Measurements from ENCODE around the gene FZD2.

FZD2 gene

DNA sequence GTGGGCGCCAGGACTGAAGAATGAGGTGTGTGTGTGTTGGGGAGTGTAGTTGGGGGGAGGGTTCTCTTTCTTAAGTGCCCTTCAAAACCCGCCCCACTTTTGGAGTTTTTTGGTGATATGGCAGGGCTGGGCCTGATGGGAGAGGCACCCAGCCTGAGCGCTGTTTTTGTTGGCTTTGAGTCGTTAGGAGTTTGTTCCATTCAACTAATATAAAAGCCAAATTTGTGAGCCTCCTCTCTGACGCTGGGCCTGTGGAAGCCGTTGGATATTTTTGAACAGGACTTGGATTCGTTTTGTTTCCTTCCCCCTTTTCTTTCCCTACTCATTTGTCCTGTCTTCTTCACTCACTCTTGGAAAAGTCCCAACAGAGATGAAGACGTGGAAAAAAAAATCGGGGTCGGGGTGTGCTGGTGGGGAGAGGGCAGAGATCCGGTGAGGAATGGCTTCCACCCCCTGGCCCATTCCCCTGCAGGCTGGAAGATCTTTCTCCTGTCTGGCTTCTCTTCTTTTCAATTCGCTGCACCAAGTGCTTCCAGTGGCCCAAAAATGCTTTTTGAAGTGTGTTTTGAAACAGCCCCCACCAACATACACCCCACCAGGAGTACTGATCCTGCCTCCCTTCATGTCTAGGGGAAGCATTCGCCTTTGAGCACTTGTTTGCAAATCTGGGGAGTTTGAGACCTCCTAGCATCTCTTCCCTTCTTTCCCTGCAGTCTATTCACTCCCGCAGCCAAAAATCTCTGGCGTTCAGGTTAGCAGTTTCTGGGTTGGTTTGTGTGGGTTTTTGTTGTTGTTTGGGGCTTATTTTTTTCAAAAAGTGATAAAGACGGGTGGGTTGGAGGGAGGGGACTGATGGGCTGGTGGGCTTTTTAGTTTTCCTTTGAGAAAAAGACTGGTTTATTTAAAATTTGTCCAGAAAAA is 2.6 kb downstream of the FZD2 start:
- H3K4me3 ChIP-seq (ENCODE audit: insufficient read depth in 1 of 2, low read depth in 1 of 2, low read length in 2 of 2) = peak overlapping the region; percentile 58 to 88
- peak overlapping the region in 1 of 2 experiments; percentile 34 for H2BK12ac ChIP-seq (ENCODE audit: low read length in 2 of 2)
- H3K27me3 ChIP-seq (ENCODE audit: control insufficient read depth in 1 of 2, insufficient read depth in 1 of 2, low read length in 2 of 2) = no peaks in the 10 kb centered on the region
- H3K23ac ChIP-seq (ENCODE audit: low read length in 2 of 2) = peak overlapping the region in 1 of 2 experiments; percentile 9
- H2AK5ac ChIP-seq (ENCODE audit: low read length, severe bottlenecking) = peak overlapping the region; percentile 72
- DNase-seq = no peak
- H3K9ac ChIP-seq (ENCODE audit: low read length) = peak overlapping the region; percentile 76
- no peak overlapping the region for H4K91ac ChIP-seq (ENCODE audit: low read length)
- H3K14ac ChIP-seq (ENCODE audit: low read length in 2 of 2) = no peak overlapping the region
- H3K18ac ChIP-seq (ENCODE audit: low read depth in 1 of 2, low read length in 2 of 2) = peak overlapping the region; percentile 28 to 48
- no peak overlapping the region for H3K4ac ChIP-seq (ENCODE audit: low read depth in 1 of 2, low read length in 2 of 2)
- H4K8ac ChIP-seq (ENCODE audit: low read length) = peak overlapping the region; percentile 59
- 28% methylated on average over 14 of the region's 16 CpGs for WGBS
- peak overlapping the region; percentile 84 for H3K27ac ChIP-seq (ENCODE audit: low read length, poor library complexity, severe bottlenecking)
- peaks cover 10% of the 10 kb centered on the region for H3K4me1 ChIP-seq (ENCODE audit: control insufficient read depth, insufficient read depth, low read depth, low read length)
- H3K79me1 ChIP-seq (replicated peaks; ENCODE audit: low read length, poor library complexity, severe bottlenecking) = peaks cover 2% of the 10 kb centered on the region
- peak overlapping the region; percentile 21 for H2BK15ac ChIP-seq (ENCODE audit: low read depth, poor library complexity, severe bottlenecking)
- H3K4me2 ChIP-seq (ENCODE audit: low read length, poor library complexity, severe bottlenecking) = peak overlapping the region; percentile 70
- H2AFZ ChIP-seq (ENCODE audit: low read depth, low read length) = no peak overlapping the region
- H3K36me3 ChIP-seq (ENCODE audit: control insufficient read depth in 1 of 2, insufficient read depth in 2 of 2, low read depth in 1 of 2, low read length in 2 of 2) = peaks cover 4 to 9% of the 10 kb centered on the region in 2 experiments
- H2BK5ac ChIP-seq (ENCODE audit: low read depth, low read length, poor library complexity, severe bottlenecking) = peak overlapping the region; percentile 92
- no peaks in the 10 kb centered on the region for H3K9me3 ChIP-seq (ENCODE audit: control insufficient read depth, low read length)
- H2BK120ac ChIP-seq (ENCODE audit: low read depth, low read length) = no peak overlapping the region

DNA sequence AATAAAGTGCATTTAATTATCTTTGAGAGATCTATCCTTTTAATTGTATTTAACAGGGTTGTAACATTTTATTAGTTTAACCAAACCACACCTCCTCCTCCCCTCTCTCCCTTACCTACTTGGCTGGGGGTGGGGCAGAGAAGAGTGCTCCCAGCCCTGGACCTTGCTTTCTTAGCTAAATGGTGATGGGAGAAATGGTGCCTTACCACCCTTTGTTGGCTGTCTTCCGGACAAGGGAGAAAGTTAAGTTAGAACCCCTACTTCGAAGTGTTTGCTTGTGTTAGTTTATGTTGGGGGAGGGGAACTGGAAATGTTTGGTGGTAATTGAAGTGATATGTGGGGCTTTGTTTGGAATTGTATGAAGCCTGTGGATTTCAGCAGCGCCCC is 3.9 kb downstream of the FZD2 start:
- no peak overlapping the region for H3K23ac ChIP-seq (ENCODE audit: low read length in 2 of 2)
- DNase-seq = no peak
- H2AK5ac ChIP-seq (ENCODE audit: low read length, severe bottlenecking) = peak overlapping the region; percentile 74
- 10% methylated on average over 2 of the region's 3 CpGs for WGBS
- no peak overlapping the region for H3K18ac ChIP-seq (ENCODE audit: low read depth in 1 of 2, low read length in 2 of 2)
- H3K27me3 ChIP-seq (ENCODE audit: control insufficient read depth in 1 of 2, insufficient read depth in 1 of 2, low read length in 2 of 2) = no peaks in the 10 kb centered on the region
- peak overlapping the region in 1 of 2 experiments; percentile 49 for H3K4me3 ChIP-seq (ENCODE audit: insufficient read depth in 1 of 2, low read depth in 1 of 2, low read length in 2 of 2)
- H2BK120ac ChIP-seq (ENCODE audit: low read depth, low read length) = no peak overlapping the region
- H3K14ac ChIP-seq (ENCODE audit: low read length in 2 of 2) = no peak overlapping the region
- H3K4me1 ChIP-seq (ENCODE audit: control insufficient read depth, insufficient read depth, low read depth, low read length) = peaks cover 10% of the 10 kb centered on the region
- no peak overlapping the region for H2BK15ac ChIP-seq (ENCODE audit: low read depth, poor library complexity, severe bottlenecking)
- H4K91ac ChIP-seq (ENCODE audit: low read length) = no peak overlapping the region
- peaks cover 4 to 9% of the 10 kb centered on the region in 2 experiments for H3K36me3 ChIP-seq (ENCODE audit: control insufficient read depth in 1 of 2, insufficient read depth in 2 of 2, low read depth in 1 of 2, low read length in 2 of 2)
- H3K4ac ChIP-seq (ENCODE audit: low read depth in 1 of 2, low read length in 2 of 2) = no peak overlapping the region
- H3K27ac ChIP-seq (ENCODE audit: low read length, poor library complexity, severe bottlenecking) = peak overlapping the region; percentile 61
- peak overlapping the region; percentile 84 for H3K4me2 ChIP-seq (ENCODE audit: low read length, poor library complexity, severe bottlenecking)
- H3K79me1 ChIP-seq (replicated peaks; ENCODE audit: low read length, poor library complexity, severe bottlenecking) = peaks cover 9% of the 10 kb centered on the region
- H2AFZ ChIP-seq (ENCODE audit: low read depth, low read length) = no peak overlapping the region
- no peak overlapping the region for H2BK12ac ChIP-seq (ENCODE audit: low read length in 2 of 2)
- H3K9ac ChIP-seq (ENCODE audit: low read length) = no peak overlapping the region
- no peak overlapping the region for H4K8ac ChIP-seq (ENCODE audit: low read length)
- peaks cover 3% of the 10 kb centered on the region for H3K9me3 ChIP-seq (ENCODE audit: control insufficient read depth, low read length)
- no peak overlapping the region for H2BK5ac ChIP-seq (ENCODE audit: low read depth, low read length, poor library complexity, severe bottlenecking)

DNA sequence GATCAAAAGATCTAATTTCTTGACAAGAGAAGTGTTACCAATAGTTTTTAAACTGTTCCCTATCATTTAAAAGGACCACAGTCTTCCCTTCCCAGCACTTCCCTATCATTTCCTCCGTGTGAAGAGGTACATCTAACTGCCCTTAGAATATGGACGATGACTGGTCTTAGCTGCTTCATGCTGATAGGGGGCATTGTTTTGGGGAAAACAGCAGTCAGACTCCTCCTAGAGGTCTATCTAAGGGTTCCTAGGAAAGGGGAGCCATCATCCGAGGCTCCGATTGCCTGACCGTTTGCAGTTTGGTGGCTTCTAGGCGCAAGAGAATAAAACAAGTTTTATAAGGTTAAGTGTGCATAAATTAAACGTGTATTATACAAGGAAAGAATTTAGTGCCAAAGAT is 7.1 kb downstream of the FZD2 start:
- WGBS = 77% methylated on average over 5 of the region's 7 CpGs
- no peak overlapping the region for H3K4ac ChIP-seq (ENCODE audit: low read depth in 1 of 2, low read length in 2 of 2)
- no peak overlapping the region for H2AFZ ChIP-seq (ENCODE audit: low read depth, low read length)
- no peak overlapping the region for H2BK12ac ChIP-seq (ENCODE audit: low read length in 2 of 2)
- peaks cover 11% of the 10 kb centered on the region for H3K4me1 ChIP-seq (ENCODE audit: control insufficient read depth, insufficient read depth, low read depth, low read length)
- H4K91ac ChIP-seq (ENCODE audit: low read length) = no peak overlapping the region
- H3K36me3 ChIP-seq (ENCODE audit: control insufficient read depth in 1 of 2, insufficient read depth in 2 of 2, low read depth in 1 of 2, low read length in 2 of 2) = peaks cover 0 to 3% of the 10 kb centered on the region in 2 experiments
- no peak overlapping the region for H3K18ac ChIP-seq (ENCODE audit: low read depth in 1 of 2, low read length in 2 of 2)
- peaks cover 0 to 1% of the 10 kb centered on the region in 2 experiments for H3K27me3 ChIP-seq (ENCODE audit: control insufficient read depth in 1 of 2, insufficient read depth in 1 of 2, low read length in 2 of 2)
- no peak overlapping the region for H2BK15ac ChIP-seq (ENCODE audit: low read depth, poor library complexity, severe bottlenecking)
- H2AK5ac ChIP-seq (ENCODE audit: low read length, severe bottlenecking) = no peak overlapping the region
- no peak overlapping the region for H3K27ac ChIP-seq (ENCODE audit: low read length, poor library complexity, severe bottlenecking)
- no peak overlapping the region for H3K9ac ChIP-seq (ENCODE audit: low read length)
- H3K4me3 ChIP-seq (ENCODE audit: insufficient read depth in 1 of 2, low read depth in 1 of 2, low read length in 2 of 2) = no peak overlapping the region
- no peak overlapping the region for H2BK5ac ChIP-seq (ENCODE audit: low read depth, low read length, poor library complexity, severe bottlenecking)
- H3K4me2 ChIP-seq (ENCODE audit: low read length, poor library complexity, severe bottlenecking) = no peak overlapping the region
- H2BK120ac ChIP-seq (ENCODE audit: low read depth, low read length) = no peak overlapping the region
- no peak overlapping the region for H4K8ac ChIP-seq (ENCODE audit: low read length)
- H3K79me1 ChIP-seq (replicated peaks; ENCODE audit: low read length, poor library complexity, severe bottlenecking) = peaks cover 10% of the 10 kb centered on the region
- no peak overlapping the region for H3K23ac ChIP-seq (ENCODE audit: low read length in 2 of 2)
- no peak for DNase-seq
- H3K9me3 ChIP-seq (ENCODE audit: control insufficient read depth, low read length) = peaks cover 3% of the 10 kb centered on the region
- no peak overlapping the region for H3K14ac ChIP-seq (ENCODE audit: low read length in 2 of 2)

DNA sequence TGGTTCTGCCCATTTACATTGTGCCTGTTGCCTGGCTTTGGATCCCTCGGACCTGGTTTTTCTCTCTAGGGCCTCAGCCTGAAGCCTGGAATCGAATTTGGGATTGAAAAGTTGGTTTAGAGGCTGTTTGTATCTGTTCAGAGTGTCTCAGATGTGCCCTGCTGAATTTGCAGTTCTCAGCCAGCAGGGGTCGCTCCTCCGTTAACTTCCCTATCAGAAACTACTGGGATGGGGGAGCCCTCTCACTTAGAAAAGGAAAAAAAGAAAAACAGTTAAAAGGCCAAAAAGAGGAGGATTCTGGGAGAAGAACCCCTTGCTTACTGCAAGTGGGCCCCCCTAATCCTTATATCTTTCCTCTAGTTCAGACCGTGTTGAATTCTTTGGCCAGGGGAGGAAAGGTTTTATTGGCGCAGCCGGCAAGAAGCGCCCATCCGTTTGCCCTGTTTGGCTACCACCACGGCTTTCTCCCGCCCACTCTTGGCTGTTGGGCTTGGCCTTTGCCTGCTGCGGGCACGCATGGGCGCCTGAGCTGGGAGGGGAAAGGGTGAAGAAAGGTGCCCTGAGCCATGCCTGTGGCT is 8.7 kb downstream of the FZD2 start:
- H2BK15ac ChIP-seq (ENCODE audit: low read depth, poor library complexity, severe bottlenecking) = no peak overlapping the region
- H2AFZ ChIP-seq (ENCODE audit: low read depth, low read length) = no peak overlapping the region
- H3K27ac ChIP-seq (ENCODE audit: low read length, poor library complexity, severe bottlenecking) = no peak overlapping the region

More for the DNA sequence above, 8.7 kb downstream of the FZD2 start:
- no peak overlapping the region for H3K4ac ChIP-seq (ENCODE audit: low read depth in 1 of 2, low read length in 2 of 2)
- H3K27me3 ChIP-seq (ENCODE audit: control insufficient read depth in 1 of 2, insufficient read depth in 1 of 2, low read length in 2 of 2) = peaks cover 0 to 6% of the 10 kb centered on the region in 2 experiments
- no peak overlapping the region for H3K18ac ChIP-seq (ENCODE audit: low read depth in 1 of 2, low read length in 2 of 2)
- H2AK5ac ChIP-seq (ENCODE audit: low read length, severe bottlenecking) = no peak overlapping the region
- 90% methylated on average over 13 of the region's 14 CpGs for WGBS
- no peak overlapping the region for H2BK5ac ChIP-seq (ENCODE audit: low read depth, low read length, poor library complexity, severe bottlenecking)
- no peak overlapping the region for H3K4me3 ChIP-seq (ENCODE audit: insufficient read depth in 1 of 2, low read depth in 1 of 2, low read length in 2 of 2)
- H3K79me1 ChIP-seq (replicated peaks; ENCODE audit: low read length, poor library complexity, severe bottlenecking) = peaks cover 10% of the 10 kb centered on the region
- no peak overlapping the region for H3K9ac ChIP-seq (ENCODE audit: low read length)
- H2BK12ac ChIP-seq (ENCODE audit: low read length in 2 of 2) = peak overlapping the region in 1 of 2 experiments; percentile 35
- peaks cover 11% of the 10 kb centered on the region for H3K4me1 ChIP-seq (ENCODE audit: control insufficient read depth, insufficient read depth, low read depth, low read length)
- no peak for DNase-seq
- H3K36me3 ChIP-seq (ENCODE audit: control insufficient read depth in 1 of 2, insufficient read depth in 2 of 2, low read depth in 1 of 2, low read length in 2 of 2) = peaks cover 0 to 3% of the 10 kb centered on the region in 2 experiments
- H4K91ac ChIP-seq (ENCODE audit: low read length) = no peak overlapping the region
- H4K8ac ChIP-seq (ENCODE audit: low read length) = peak overlapping the region; percentile 51
- peaks cover 3% of the 10 kb centered on the region for H3K9me3 ChIP-seq (ENCODE audit: control insufficient read depth, low read length)
- no peak overlapping the region for H3K4me2 ChIP-seq (ENCODE audit: low read length, poor library complexity, severe bottlenecking)
- H3K14ac ChIP-seq (ENCODE audit: low read length in 2 of 2) = no peak overlapping the region
- H3K23ac ChIP-seq (ENCODE audit: low read length in 2 of 2) = no peak overlapping the region
- peak overlapping the region; percentile 29 for H2BK120ac ChIP-seq (ENCODE audit: low read depth, low read length)
